Endodermal cell (in vitro differentiated cells): ENCODE data around the gene ANKMY1. TPM values are rescaled to one million over a fixed set of nuclear protein-coding genes. Genes with fewer than 3 reads are reported as not detected.

Experiments used
- DNase-seq: peaks from one replicate; pipeline ENCODE4 v3.0.0-alpha.2; 2017
- H3K27ac ChIP-seq: 2 replicates; pipeline ENCODE4 v1.5.1; 2013; ENCODE audit warnings: mild to moderate bottlenecking, low read depth, low read length, moderate library complexity
- H3K27me3 ChIP-seq: 2 replicates; pipeline ENCODE4 v1.6.1; 2013; ENCODE audit warnings: mild to moderate bottlenecking, low read length, moderate library complexity; ENCODE audit not compliant: insufficient read depth, control insufficient read depth, poor library complexity, severe bottlenecking
- H3K36me3 ChIP-seq: 2 replicates; pipeline ENCODE4 v1.7.0; 2013; ENCODE audit warnings: mild to moderate bottlenecking, low read length, moderate library complexity; ENCODE audit not compliant: control insufficient read depth, insufficient read depth
- H3K4me1 ChIP-seq: one replicate; pipeline ENCODE4 v1.7.0; 2013; ENCODE audit warnings: low read length; ENCODE audit not compliant: control insufficient read depth, insufficient read depth
- H3K4me3 ChIP-seq: 2 replicates; pipeline ENCODE4 v1.5.1; 2013; ENCODE audit warnings: mild to moderate bottlenecking, low read length, moderate library complexity
- H3K9ac ChIP-seq: 2 replicates; pipeline ENCODE4 v1.6.1; 2013; ENCODE audit warnings: mild to moderate bottlenecking, low read length, moderate library complexity; ENCODE audit not compliant: poor library complexity, severe bottlenecking; ENCODE audit errors: extremely low read depth
- H3K9me3 ChIP-seq: 2 replicates; pipeline ENCODE4 v1.6.1; 2013; ENCODE audit warnings: mild to moderate bottlenecking, low read length, moderate library complexity; ENCODE audit not compliant: control insufficient read depth
- H3K27ac Mint-ChIP-seq: 2 replicates; pipeline ENCODE4 v1.8.0; 2020; ENCODE audit warnings: mixed read lengths
- H3K27me3 Mint-ChIP-seq: 2 replicates; pipeline ENCODE4 v1.8.0; 2021; ENCODE audit warnings: mild to moderate bottlenecking, mixed read lengths; ENCODE audit not compliant: insufficient read depth
- H3K36me3 Mint-ChIP-seq: 2 replicates; pipeline ENCODE4 v1.8.0; 2020; ENCODE audit warnings: low read depth, mixed read lengths
- H3K4me1 Mint-ChIP-seq: 2 replicates; pipeline ENCODE4 v1.8.0; 2020; ENCODE audit warnings: mixed read lengths
- H3K4me3 Mint-ChIP-seq: 2 replicates; pipeline ENCODE4 v1.8.0; 2020; ENCODE audit warnings: mild to moderate bottlenecking, moderate library complexity, mixed read lengths
- H3K9me3 Mint-ChIP-seq: 2 replicates; pipeline ENCODE4 v1.8.0; 2020; ENCODE audit warnings: mild to moderate bottlenecking, mixed read lengths
- CTCF ChIP-seq: fragments of 200-600 bp; sonication (generic); conservative IDR thresholded peaks from 2 replicates; pipeline ENCODE4 v1.5.0; 2021; ENCODE audit warnings: antibody characterized with exemption, mild to moderate bottlenecking
- WGBS, 2 experiments: methylation state at CpG; one replicate each; pipeline versions ENCODE4 v1.1.5 to v1.1.7; 2013; ENCODE audit warnings: missing lambda C conversion rate in 2 of 2, mixed read lengths in 1 of 2; ENCODE audit not compliant: insufficient coverage in 1 of 2, insufficient read length in 1 of 2; 5-methylcytosine and 5-hydroxymethylcytosine counted together
- total RNA-seq, 2 donors: library from RNA; stranded (reverse); fragmentation: NEBNext Ultra II Directional in 1 of 2; extraction: Animal tissue kit (Norgen Biotek cat#: 25700) in 1 of 2; gene quantifications; 2 replicates in 1 of 2; 3 replicates in 1 of 2; pipeline ENCODE4 v1.2.1, GENCODE V29; 2021

ANKMY1 gene
- total RNA-seq, 2 donors from 2014 or later, result 7.4 to 13.3 TPM

GRCh38 chr2:240513549-240514287, 44.1 kb downstream of the ANKMY1 start:
- DNase-seq, result peak; percentile 94
- Histone ChIP-seq H3K4me1 (no peaks in the 10 kb centered on the region), H3K9ac (no peak overlapping the region), H3K4me3 (no peak overlapping the region), H3K36me3 (no peaks in the 10 kb centered on the region), H3K9me3 (no peaks in the 10 kb centered on the region), H3K27me3 (peaks cover 2% of the 10 kb centered on the region), H3K27ac (no peak overlapping the region)
- Mint-ChIP-seq H3K4me3 (no peak overlapping the region), H3K27me3 (peaks cover 18% of the 10 kb centered on the region), H3K27ac (no peak overlapping the region), H3K9me3 (peaks cover 8% of the 10 kb centered on the region), H3K36me3 (peaks cover 7% of the 10 kb centered on the region), H3K4me1 (no peaks in the 10 kb centered on the region)
- TF ChIP-seq CTCF, result peak; percentile 94
- 41 to 44% methylated on average over 6 to 13 of the region's 13 CpGs for WGBS, 2 experiments

- Mint-ChIP-seq H3K4me1 (no peaks in the 10 kb centered on the region), H3K27ac (no peak overlapping the region), H3K4me3 (no peak overlapping the region), H3K9me3 (peaks cover 4% of the 10 kb centered on the region), H3K36me3 (peaks cover 3% of the 10 kb centered on the region), H3K27me3 (peaks cover 12% of the 10 kb centered on the region)
- Histone ChIP-seq H3K9me3 (no peaks in the 10 kb centered on the region), H3K27me3 (no peaks in the 10 kb centered on the region), H3K4me1 (no peaks in the 10 kb centered on the region), H3K27ac (no peak overlapping the region), H3K4me3 (no peak overlapping the region), H3K36me3 (no peaks in the 10 kb centered on the region), H3K9ac (no peak overlapping the region)
- WGBS, 2 experiments, result 92 to 98% methylated on average over 13 to 21 of the region's 21 CpGs
- TF ChIP-seq CTCF, result no peak
- DNase-seq, result peak; percentile 29
These were observed 44.9 kb downstream of the ANKMY1 start for GRCh38 chr2:240512666-240513535.

- WGBS, 2 experiments, result 94 to 100% methylated on average over 6 to 11 of the region's 11 CpGs
- Histone ChIP-seq H3K9me3 (no peaks in the 10 kb centered on the region), H3K27me3 (no peaks in the 10 kb centered on the region), H3K4me1 (no peaks in the 10 kb centered on the region), H3K4me3 (no peak overlapping the region), H3K36me3 (no peaks in the 10 kb centered on the region), H3K9ac (no peak overlapping the region), H3K27ac (no peak overlapping the region)
- no peaks in the 10 kb centered on the region for H3K36me3 Mint-ChIP-seq
- TF ChIP-seq CTCF, result no peak
- no peak overlapping the region for H3K27ac Mint-ChIP-seq
- H3K4me1 Mint-ChIP-seq, result no peaks in the 10 kb centered on the region
- DNase-seq, result peak; percentile 13
- H3K4me3 Mint-ChIP-seq, result no peak overlapping the region
- H3K27me3 Mint-ChIP-seq, result peaks cover 9% of the 10 kb centered on the region
- no peaks in the 10 kb centered on the region for H3K9me3 Mint-ChIP-seq
These were observed 45.7 kb downstream of the ANKMY1 start for GRCh38 chr2:240512109-240512485.
